ENCODE measurements around the gene ERH.
"Not testable (repeated sequence)": the region's sequence is repeated elsewhere in the genome, so short reads cannot be mapped to it uniquely, and the experiment has no call there.

The ERH gene

GRCh38 chr14:69400154-69400553 lies 2.1 kb upstream of the ERH start:
- DNase-seq, result no peak

GRCh38 chr14:69399750-69400149 lies 1.7 kb upstream of the ERH start:
- DNase-seq, result no peak

- no peak for DNase-seq
These were observed 715 bp upstream of the ERH start for GRCh38 chr14:69398818-69399210.

GRCh38 chr14:69395929-69396328 lies 2.2 kb downstream of the ERH start:
- no peak for DNase-seq

- DNase-seq, result no peak
These were observed 5.6 kb downstream of the ERH start for GRCh38 chr14:69392481-69392880.

DNA sequence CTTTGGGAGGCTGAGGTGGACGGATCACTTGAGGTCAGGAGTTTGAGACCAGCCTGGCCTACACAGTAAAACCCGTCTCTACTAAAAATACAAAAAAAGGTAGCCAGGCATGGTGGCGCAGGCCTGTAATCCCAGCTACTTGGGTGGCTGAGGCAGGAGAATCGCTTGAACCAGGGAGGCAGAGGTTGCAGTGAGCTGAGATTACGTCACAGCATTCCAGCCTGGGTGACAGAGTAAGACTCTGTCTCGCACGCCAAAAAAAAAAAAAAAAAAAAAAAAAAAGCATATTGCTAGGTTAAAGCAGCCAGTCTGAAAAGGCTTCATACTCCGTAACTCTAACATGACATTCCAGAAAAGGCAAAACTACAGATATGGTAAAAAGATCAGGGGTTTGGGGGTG lies 6.7 kb downstream of the ERH start:
- not testable (repeated sequence) for DNase-seq

- DNase-seq, result no peak
These were observed 10.8 kb downstream of the ERH start for GRCh38 chr14:69387311-69387710.

DNA sequence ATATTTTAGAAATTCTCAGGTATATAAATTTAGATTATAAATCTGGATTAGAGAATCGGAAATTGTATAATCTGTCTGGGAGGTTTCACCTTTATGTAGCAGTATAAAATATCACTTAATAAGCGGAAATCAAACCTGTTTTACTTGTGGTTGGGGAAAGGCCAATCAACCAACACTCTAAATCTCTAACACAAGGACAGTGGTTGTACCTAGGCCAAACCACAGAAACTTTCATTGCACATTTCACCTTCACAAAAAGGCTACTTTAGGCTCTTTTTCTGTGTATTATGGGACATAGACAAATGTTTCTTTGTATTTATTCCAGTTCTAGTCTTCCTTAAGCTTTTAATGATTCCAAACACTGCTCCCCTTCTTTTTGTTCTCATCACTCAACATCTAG lies 19.8 kb downstream of the ERH start:
- DNase-seq, result no peak

GRCh38 chr14:69376439-69376838 lies 21.7 kb downstream of the ERH start:
- no peak for DNase-seq

DNA sequence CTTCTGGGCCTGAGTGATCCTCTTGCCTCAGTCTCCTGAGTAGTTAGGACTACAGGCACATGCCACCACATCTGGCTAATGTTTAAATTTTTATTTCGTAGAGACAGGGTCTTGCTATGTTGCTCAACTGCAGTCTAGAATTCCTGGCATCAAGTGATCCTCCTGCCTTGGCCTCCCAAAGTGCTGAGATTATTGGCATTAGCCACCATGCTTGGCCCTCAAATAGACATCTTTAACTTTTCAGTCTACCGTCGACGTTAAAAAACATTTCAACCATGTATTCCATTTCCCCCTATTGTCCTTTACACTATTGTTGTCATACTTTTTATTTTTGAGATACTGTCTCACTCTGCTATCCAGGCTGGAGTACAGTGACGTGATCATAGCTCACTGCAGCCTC lies 22.4 kb downstream of the ERH start:
- DNase-seq, result no peak

GRCh38 chr14:69375182-69375581 lies 22.9 kb downstream of the ERH start:
- DNase-seq, result no peak

GRCh38 chr14:69374235-69374634 lies 23.9 kb downstream of the ERH start:
- no peak for DNase-seq

GRCh38 chr14:69373104-69373503 lies 25.0 kb downstream of the ERH start:
- DNase-seq, result no peak

GRCh38 chr14:69372146-69372545 lies 26.0 kb downstream of the ERH start:
- DNase-seq, result no peak

GRCh38 chr14:69370061-69370460 lies 28.0 kb downstream of the ERH start:
- no peak for DNase-seq

DNA sequence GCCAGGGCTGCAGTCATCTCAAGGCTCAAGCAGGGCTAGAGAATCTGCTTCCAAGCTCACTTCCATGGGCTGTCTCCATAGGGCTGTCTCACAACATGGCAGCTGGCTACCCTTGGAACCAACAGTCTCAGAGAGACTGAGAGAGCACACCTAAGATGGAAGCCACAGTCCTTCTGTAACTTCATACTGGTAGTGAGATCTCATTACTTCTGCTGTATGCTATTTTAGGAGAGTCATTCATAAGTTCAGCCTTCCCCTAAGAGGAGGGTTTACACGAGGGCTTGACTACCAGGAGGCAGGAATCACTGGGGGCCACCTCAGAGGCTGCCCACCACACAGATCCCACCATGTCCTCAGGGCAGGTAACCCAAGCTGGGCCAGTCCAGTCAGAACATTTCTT lies 29.7 kb downstream of the ERH start:
- no peak for DNase-seq

DNA sequence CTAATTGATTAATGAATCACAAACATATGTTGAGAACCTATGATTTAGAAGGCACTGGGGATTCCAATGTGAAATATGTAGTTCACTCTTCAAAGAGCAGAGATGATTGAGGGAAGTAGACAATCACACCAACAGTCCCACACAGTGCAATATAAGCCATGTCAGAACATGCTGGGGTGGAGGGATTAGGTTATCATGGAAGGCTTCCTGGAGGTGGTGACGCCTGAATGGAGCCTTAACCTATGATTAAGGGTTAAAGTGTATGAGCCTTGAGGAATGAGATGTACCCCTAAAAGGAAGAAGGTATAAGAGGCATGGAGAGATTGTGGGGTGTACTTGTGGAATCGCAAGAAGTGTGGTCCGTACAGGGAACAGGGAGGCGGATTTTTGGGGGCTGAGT lies 31.3 kb downstream of the ERH start:
- no peak for DNase-seq

- no peak for DNase-seq
These were observed 32.0 kb downstream of the ERH start for GRCh38 chr14:69366069-69366468.

GRCh38 chr14:69364378-69364777 lies 33.7 kb downstream of the ERH start:
- no peak for DNase-seq

DNA sequence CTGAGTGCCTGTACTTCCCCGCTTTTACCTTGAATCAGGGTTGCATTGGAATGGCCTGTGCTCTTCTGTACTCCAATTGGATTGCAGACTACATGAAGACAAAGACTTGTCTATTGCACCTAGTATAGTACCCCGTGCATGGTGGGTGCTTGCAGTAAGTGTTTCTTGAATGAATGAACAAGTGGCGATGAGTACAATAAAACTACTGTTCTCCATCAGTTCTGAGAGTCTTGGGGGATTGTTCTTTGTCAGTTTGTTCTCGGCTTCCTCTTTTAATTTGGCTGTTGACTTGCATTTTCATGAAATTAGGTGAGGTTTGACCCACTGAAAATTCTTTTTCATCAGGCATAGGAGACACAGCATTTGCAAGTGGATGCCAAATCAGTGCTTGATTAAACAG lies 34.1 kb downstream of the ERH start:
- no peak for DNase-seq

DNA sequence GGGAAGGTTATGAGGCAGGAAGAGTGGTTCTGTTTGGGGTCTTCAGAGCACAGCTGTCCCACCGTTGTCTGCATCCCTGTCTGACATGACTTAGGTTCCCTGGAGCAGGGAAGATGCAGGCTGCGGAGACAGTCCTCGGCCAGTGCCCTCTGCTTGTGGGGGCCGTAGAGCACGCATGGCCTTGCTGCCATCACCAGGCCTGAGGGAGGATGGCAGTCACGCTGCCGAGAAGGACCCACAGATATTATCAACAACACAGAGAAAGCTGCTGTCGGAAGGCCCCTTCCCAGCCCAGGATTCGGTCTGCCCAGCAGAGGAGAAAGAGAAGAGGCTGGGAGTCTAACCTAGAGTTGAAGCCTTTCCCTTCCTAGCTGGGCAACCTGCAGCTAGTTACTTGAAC lies 35.0 kb downstream of the ERH start:
- no peak for DNase-seq

DNA sequence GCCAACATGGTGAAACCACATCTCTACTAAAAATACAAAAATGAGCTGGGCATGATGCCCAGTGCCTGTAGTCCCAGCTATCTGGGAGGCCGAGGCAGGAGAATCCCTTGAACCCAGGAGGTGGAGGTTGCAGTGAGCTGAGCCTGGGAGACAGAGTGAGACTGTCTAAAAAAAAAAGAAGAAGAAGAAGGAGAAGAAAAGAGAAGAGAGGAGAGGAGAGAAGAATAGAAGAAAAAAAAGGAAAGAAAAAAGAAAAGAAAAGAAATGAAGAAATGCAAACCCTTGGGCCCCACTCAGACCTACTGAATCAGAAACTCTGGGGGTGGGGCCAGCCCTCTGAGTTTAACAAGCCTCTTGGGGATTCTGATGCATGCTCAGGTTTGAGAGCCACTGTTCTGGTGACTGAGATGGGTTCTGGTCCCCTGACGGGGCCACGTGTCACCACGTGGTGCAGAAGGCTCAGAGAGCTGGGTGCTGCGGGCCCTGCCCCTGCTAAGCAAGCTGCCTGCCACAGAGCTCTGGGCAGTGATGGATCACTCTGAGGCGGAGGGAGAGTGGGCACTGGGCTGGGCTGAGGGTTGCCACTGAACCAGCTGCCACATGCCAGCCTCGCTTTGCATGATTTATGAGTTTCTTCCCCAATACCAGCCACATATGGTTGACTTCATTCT lies 37.5 kb downstream of the ERH start:
- no peak for DNase-seq

- DNase-seq, result no peak
These were observed 39.1 kb downstream of the ERH start for GRCh38 chr14:69358966-69359365.

- no peak for DNase-seq
These were observed 39.7 kb downstream of the ERH start for GRCh38 chr14:69358233-69358963.

Data from right kidney (tissue), 1 donor.